Right cardiac atrium (tissue), 5 donors: Measurements from ENCODE around the gene ZNF425. TPM values are rescaled to one million over a fixed set of nuclear protein-coding genes. Genes with fewer than 3 reads are reported as not detected.

Source experiments
- ATAC-seq, 2 donors: fragments of 200-7000 bp; cut with Tn5 transposase; one replicate each; pipeline versions ENCODE4 v1.8.0 to v1.9.1; 2020; ENCODE audit warnings: moderate library complexity in 2 of 2, mild to moderate bottlenecking in 1 of 2
- DNase-seq, 3 donors: peaks; one replicate each; pipeline ENCODE4 v3.0.0-alpha.2; 2020
- H3K27ac ChIP-seq: one replicate; pipeline ENCODE4 v1.5.1; 2013; ENCODE audit warnings: mild to moderate bottlenecking, low read length, control low read depth, moderate library complexity
- H3K27me3 ChIP-seq: one replicate; pipeline ENCODE4 v1.6.1; 2013; ENCODE audit not compliant: control insufficient read depth, insufficient read depth
- H3K4me1 ChIP-seq: one replicate; pipeline ENCODE4 v1.6.1; 2013; ENCODE audit warnings: low read length; ENCODE audit not compliant: control insufficient read depth, insufficient read depth
- H3K4me3 ChIP-seq: one replicate; pipeline ENCODE4 v1.5.1; 2013; ENCODE audit warnings: low read length, control low read depth
- H3K9me3 ChIP-seq: one replicate; pipeline ENCODE4 v1.6.1; 2013; ENCODE audit warnings: low read length; ENCODE audit not compliant: control insufficient read depth
- WGBS: extraction: QIAGEN DNeasy Blood & Tissue Kit; methylation state at CpG from one replicate; pipeline ENCODE4 v1.1.7; 2013; 5-methylcytosine and 5-hydroxymethylcytosine counted together
- intact Hi-C, 4 donors: fragments of 100-400 bp; cut with DNase I; formaldehyde crosslinking; loops; one replicate each; pipeline versions ENCODE4 v1.11.0 to v1.14.0; 2022 to 2023
- long read RNA-seq, 4 donors: library from polyadenylated mRNA; unstranded; transcript quantifications; one replicate each; pipeline ENCODE4 v2.0.0, GENCODE V29; 2020 to 2021
- polyA plus RNA-seq: library from polyadenylated mRNA; stranded (reverse); fragments of 200-250 nt; gene quantifications from one replicate; pipeline ENCODE4 v1.2.3, GENCODE V29; 2013
- total RNA-seq, 4 donors: library from RNA; stranded (reverse); fragmentation: NEBNext Ultra II Directional; extraction: Animal tissue kit (Norgen Biotek cat#: 25700); gene quantifications; one replicate each; pipeline ENCODE4 v1.2.1, GENCODE V29; 2021
- donor health status: healthy with polysubstance abuse.
- donor health status: DM: no; HTN: yes; CAD: no.
- donor health status: DM: no; HTN: no; CAD: no.
- donor health status: DM: no; HTN: yes; CAD: no; lungs with severe emphysema.
- donor health status: DM: yes; HTN: yes; CAD: no.

Gene ZNF425, protein sequence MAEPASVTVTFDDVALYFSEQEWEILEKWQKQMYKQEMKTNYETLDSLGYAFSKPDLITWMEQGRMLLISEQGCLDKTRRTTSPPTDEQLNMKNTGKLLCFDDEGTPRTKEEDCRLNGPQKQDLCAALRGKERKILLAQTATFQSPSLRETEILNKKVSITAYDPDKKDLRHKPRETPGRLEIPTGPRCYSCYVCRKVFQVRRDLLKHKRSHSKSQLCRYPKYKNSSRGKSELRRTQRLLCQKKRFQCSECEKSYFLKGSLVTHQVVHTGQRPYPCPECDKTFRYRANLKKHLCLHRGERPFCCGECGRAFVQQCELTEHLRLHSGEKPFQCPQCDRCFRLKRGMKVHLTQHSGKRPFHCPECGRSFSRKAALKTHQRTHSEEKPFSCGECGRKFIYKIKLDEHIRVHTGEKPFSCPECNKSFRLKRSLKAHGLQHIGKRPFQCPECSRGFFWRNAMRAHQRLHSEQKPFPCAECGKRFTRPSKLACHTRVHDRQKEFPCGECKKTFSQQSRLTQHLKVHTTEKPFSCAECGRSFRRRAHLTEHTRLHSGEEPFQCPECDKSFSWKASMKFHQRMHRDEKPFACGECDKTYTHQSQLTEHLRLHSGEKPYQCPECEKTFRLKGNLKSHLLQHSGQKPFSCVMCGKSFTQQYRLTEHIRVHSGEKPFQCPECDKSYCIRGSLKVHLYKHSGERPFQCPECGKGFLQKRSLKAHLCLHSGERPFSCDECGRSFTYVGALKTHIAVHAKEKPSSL
- total RNA-seq (under 1 TPM; 0.72 to 0.99 (median 0.81) TPM), polyA plus RNA-seq (0.50 TPM)
- long read RNA-seq, donor 1, partial matches to known transcripts, result 1 of 3 reads
- long read RNA-seq, donor 1, other reads (novel, unspliced or antisense), result 0 of 3 reads
- long read RNA-seq, donor 2, partial matches to known transcripts, result 2 of 2 reads
- long read RNA-seq, donor 2, other reads (novel, unspliced or antisense), result 0 of 2 reads
- long read RNA-seq, donor 3, partial matches to known transcripts, result 0 of 4 reads
- long read RNA-seq, donor 3, other reads (novel, unspliced or antisense), result 3 of 4 reads
- long read RNA-seq, donor 4, result 0 reads

DNA sequence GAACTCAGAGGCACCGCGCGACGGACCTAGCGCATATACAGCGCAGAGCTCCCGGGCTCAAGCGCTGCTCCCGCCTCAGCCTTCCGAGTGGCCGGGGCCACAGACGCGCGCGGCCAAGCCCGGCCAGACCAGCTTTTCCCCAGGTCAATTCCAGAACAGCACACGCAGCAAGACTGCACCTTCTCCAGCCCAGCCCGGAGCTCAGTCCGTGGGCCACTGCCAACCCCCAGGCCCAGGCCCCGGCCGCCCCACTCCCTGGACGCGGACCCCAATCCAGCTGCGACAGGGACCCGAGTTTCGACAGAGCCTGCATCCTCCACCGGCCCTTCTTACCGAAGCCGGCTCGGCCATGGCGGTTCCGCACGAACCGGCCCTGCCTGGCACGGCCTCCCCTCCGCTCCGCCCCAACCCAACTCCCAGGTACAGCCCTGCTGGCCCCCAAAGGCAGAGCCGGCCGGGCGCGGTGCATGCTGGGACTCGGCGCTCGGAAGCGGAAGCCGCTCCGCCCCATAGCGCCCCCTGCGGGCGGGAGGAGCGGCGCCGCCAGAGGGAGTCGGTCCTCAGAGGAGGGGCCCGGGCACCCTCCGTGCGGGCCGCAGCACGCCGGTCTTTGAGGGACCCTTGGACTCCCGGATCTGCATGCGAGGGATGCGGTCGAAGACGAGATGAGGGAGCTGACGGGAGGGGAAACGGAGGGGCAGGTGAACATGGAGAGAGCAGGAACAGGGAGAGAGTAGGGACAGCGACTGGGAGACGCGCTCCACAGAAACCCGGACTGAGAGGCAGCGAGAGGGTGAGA is at the start of gene ZNF425:
TSS of gene ZNF425 (minus strand) at position 462 of the 799 bp plus-strand sequence. CDS start at position 351, 111 bp downstream.
- ATAC-seq (peak; percentile 95), DNase-seq (peak; percentile 94 to 98 (median 97))
- Histone ChIP-seq H3K27ac (peak within 1 kb of the TSS; percentile 78), H3K4me1 (no peaks in the 10 kb centered on the region), H3K4me3 (peak within 1 kb of the TSS; percentile 45), H3K9me3 (no peaks in the 10 kb centered on the region), H3K27me3 (no peaks in the 10 kb centered on the region)
- WGBS, result under 1% methylated on average over 72 of the region's 72 CpGs
- intact Hi-C loops, result loop anchor here in 1 of 4 donors (2.0 kb wide), 1 partner anchor 35 kb away; the partner anchor contains the start of gene ZNF786

DNA sequence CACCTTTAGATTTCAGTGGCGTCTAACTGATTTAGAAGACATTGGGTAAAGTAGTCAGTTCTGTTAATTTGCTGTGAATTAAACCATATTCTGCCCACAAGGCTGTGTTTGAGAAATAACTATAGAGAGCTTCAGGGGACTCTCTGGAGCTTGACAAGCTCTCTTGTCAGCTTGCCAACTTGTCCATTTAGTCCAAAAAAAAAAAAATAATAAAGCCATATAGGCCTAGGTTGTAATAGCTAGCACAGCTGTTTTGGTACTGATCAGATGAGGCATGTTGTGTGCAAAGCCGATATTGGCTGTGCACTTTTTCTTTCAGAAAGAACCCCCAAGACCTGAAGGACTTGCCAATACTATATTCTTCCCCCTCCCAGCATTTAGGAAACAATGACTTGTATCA is 49.0 kb upstream of the ZNF425 start:
- no peak overlapping the region for H3K27ac ChIP-seq
- DNase-seq (no peak), ATAC-seq (no peak)
- H3K4me3 ChIP-seq, result no peak overlapping the region
- no peaks in the 10 kb centered on the region for H3K9me3 ChIP-seq
- H3K4me1 ChIP-seq, result no peaks in the 10 kb centered on the region
- 84% methylated on average over 2 of the region's 2 CpGs for WGBS
- intact Hi-C loops, result no loop called here
- no peaks in the 10 kb centered on the region for H3K27me3 ChIP-seq

DNA sequence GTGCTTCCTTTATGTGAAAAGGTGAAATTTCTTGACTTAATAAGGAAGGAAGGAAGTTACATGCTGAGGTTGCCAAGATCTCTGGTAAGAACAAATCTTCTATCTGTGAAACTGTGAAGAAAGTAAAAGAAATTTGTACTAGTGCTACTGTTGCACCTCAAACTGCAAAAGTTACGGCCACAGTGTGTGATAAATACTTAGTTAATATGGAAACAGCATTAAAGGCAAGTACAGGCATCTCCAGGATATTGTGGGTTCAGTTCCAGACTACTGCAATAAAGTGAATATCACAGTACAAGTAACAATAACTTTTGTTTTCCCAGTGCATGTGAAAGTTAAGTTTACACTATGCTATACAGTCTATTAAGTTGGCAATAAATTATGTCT is 46.4 kb upstream of the ZNF425 start:
- no peak overlapping the region for H3K27ac ChIP-seq
- no peaks in the 10 kb centered on the region for H3K4me1 ChIP-seq
- ATAC-seq (no peak), DNase-seq (no peak)
- WGBS, result 83% methylated on average over 1 of the region's 1 CpG
- H3K27me3 ChIP-seq, result no peaks in the 10 kb centered on the region
- no peak overlapping the region for H3K4me3 ChIP-seq
- H3K9me3 ChIP-seq, result no peaks in the 10 kb centered on the region
- intact Hi-C loops, result no loop called here

DNA sequence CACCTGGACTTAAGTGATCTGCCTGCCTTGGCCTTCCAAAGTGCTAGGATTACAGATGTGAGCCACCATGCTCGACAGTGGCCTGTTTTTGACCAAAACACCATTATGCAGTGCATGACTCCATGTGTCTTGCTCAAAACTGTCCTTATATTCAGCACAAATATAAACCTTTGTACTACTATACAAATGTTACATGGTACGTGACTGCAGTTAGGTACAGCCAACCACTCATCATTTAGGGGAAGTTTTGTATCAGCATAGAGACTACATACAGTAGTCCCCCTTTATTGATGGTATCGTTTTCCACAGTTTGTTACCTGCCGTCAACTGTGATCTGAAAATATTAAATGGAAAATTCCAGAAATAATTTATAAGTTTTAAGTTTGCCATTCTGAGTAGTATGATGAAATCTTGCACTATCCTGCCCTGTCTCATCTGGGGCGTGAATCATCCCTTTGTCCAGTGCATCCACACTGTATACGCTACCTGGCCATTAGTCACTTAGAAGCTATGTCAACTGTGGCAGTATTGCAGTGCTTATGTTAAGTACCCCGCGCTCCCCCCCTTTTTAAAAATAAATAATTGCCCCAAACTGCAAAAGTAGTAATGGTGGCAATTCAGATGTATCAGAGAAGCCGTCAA is 45.9 kb upstream of the ZNF425 start:
- no peak for ATAC-seq

DNA sequence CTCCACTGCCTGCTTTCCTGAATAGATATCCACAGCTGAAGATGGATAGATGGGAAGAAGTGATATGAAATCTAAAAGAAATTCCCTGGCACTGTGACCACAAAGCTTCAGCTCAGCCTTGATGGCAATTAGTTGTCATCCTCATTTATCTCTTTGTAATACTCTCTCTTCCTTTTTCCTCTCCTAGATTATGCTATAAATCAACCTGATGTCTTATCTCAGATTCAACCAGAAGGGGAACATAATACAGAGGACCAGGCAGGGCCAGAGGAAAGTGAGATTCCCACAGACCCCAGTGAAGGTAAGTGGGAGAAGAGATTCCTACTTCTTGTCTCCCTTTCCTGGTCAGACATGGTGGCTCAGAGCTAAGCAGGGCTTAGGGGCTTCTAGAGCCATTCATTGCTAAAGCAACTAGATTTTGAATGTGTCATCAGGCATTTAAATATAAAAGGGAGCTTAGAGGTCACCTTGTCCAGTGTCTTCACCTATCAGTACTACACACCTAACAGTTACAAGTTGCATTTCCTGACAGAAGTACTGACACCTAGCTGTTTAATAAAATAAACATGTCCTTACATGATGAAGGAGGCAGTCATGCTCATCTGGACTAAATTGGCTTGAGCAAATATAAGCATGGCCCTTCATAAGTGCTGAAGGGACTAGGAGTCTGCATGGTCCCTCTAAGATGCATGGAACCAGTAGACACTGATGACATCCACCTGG is 40.7 kb upstream of the ZNF425 start:
- ATAC-seq, result no peak
- DNase-seq, result no peak
- H3K27ac ChIP-seq, result no peak overlapping the region
- no peaks in the 10 kb centered on the region for H3K4me1 ChIP-seq
- no peaks in the 10 kb centered on the region for H3K9me3 ChIP-seq
- no peak overlapping the region for H3K4me3 ChIP-seq
- no peaks in the 10 kb centered on the region for H3K27me3 ChIP-seq
- intact Hi-C loops, result no loop called here

More for the DNA sequence above, 45.9 kb upstream of the ZNF425 start:
- H3K27ac ChIP-seq, result no peak overlapping the region
- H3K4me3 ChIP-seq, result no peak overlapping the region
- no peaks in the 10 kb centered on the region for H3K9me3 ChIP-seq
- H3K27me3 ChIP-seq, result no peaks in the 10 kb centered on the region
- no peaks in the 10 kb centered on the region for H3K4me1 ChIP-seq
- intact Hi-C loops, result no loop called here
- 80% methylated on average over 9 of the region's 9 CpGs for WGBS
- no peak for DNase-seq

DNA sequence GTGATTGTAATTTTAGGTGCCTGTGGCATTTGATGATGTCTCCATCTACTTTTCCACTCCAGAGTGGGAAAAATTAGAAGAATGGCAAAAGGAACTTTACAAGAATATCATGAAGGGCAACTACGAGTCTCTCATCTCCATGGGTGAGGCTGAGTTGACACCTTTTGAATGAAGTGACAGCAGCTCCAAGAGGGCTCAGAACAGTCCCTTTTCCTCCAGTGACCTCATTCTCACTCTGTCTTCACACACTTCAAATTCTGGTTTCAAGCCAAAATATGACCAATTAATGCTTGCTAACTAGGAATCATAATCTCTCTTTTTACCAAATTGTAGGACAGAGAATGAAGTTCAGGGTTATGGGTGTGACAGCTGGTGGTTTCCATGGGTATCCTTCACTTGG is 40.0 kb upstream of the ZNF425 start:
- ATAC-seq (no peak), DNase-seq (no peak)
- Histone ChIP-seq H3K9me3 (no peaks in the 10 kb centered on the region), H3K27ac (no peak overlapping the region), H3K4me1 (no peaks in the 10 kb centered on the region), H3K27me3 (no peaks in the 10 kb centered on the region), H3K4me3 (no peak overlapping the region)
- intact Hi-C loops, result no loop called here
- WGBS, result 56% methylated on average over 1 of the region's 1 CpG

DNA sequence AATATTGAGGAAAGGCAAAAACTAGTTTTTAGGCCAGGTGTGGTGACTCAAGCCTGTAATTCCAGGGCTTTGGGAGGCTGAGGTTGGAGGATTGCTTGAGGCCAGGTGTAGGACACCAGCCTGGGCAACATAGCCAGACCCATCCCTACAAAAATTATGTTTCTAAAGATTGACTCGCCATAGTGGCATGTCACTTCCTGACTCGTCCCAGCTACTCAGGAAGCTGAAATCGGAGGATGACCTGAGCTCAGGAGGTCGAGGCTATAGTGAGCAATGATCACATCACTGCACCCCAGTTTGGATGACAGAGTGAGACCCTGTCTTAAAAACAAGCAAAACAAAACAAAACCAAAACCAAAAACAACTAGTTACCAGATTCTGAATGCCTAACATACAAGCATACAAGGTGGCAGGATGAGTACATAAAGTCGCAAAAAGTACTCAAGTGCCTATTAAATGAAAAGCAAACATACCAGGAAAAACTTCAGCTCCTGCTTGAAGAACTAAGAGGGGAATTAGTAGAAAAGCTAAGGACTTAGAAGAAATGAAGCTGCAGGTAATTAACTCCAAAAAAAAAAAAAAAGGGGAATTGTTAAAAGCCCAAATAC is 35.2 kb upstream of the ZNF425 start:
- 65% methylated on average over 5 of the region's 5 CpGs for WGBS
- no peaks in the 10 kb centered on the region for H3K27me3 ChIP-seq
- H3K27ac ChIP-seq, result no peak overlapping the region
- DNase-seq (no peak), ATAC-seq (no peak)
- no peaks in the 10 kb centered on the region for H3K9me3 ChIP-seq
- intact Hi-C loops, result no loop called here
- H3K4me1 ChIP-seq, result no peaks in the 10 kb centered on the region
- no peak overlapping the region for H3K4me3 ChIP-seq

DNA sequence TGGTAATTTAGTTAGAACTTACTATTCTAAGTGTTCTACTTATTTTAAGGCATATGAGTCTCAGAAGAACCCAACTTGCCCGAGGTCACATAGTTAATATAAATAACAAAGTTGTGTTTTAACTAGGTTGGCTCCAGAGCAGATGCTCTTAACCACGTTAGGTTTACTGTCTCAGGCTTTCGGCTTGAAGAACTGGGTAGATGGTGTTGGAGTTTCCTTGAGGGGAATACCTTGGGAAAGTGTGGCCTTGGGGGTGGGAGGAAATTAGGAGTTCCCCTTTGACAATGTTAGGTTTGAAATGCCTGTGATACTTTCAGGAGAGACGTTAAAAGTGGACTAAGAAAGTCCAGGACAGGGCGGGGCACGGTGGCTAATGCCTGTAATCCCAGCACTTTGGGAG is 30.8 kb upstream of the ZNF425 start:
- DNase-seq (no peak), ATAC-seq (no peak)
- no peak overlapping the region for H3K4me3 ChIP-seq
- WGBS, result 96% methylated on average over 6 of the region's 6 CpGs
- H3K27me3 ChIP-seq, result no peaks in the 10 kb centered on the region
- no peaks in the 10 kb centered on the region for H3K4me1 ChIP-seq
- intact Hi-C loops, result no loop called here
- H3K27ac ChIP-seq, result no peak overlapping the region
- no peaks in the 10 kb centered on the region for H3K9me3 ChIP-seq

DNA sequence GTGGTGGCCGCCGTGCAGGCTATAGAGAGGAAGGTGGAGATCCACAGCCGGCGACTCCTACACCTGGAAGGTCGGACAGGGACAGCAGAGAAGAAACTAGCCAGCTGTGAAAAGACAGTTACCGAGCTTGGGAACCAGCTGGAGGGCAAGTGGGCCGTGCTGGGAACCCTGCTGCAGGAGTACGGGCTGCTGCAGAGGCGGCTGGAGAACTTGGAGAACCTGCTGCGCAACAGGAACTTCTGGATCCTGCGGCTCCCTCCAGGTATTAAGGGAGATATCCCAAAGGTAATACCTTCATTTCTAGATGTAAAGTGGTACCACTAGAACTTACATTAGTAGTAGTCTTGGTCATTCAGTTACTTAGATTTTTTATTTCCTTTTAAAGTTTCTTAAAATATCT is 27.9 kb upstream of the ZNF425 start:
- Histone ChIP-seq H3K27me3 (no peaks in the 10 kb centered on the region), H3K9me3 (no peaks in the 10 kb centered on the region), H3K4me1 (no peaks in the 10 kb centered on the region), H3K27ac (no peak overlapping the region), H3K4me3 (no peak overlapping the region)
- intact Hi-C loops, result no loop called here
- ATAC-seq (no peak), DNase-seq (no peak)
- WGBS, result 87% methylated on average over 11 of the region's 11 CpGs
